Measurements from ENCODE around the gene VEPH1.

The VEPH1 gene

DNA sequence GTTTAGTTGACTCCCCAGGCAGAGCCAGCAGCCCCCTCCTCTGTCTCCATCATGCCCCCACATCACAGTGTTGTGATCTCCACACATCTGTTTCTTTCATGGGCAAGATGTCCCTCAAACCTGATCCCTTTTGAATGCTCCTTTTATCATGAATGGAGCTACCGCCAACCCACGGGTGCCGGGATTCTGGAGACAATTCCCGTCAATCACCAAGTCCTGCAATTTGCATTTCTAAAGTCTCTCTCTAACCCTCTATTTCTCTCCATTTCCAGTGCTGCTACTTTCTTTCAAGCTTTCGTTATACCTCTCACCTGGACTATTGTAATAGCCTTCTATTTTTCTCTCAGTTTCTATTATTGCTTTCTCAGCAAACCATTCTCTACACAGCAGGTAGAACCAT lies 253.6 kb downstream of the VEPH1 start:
- DNase-seq (ENCODE audit: low read depth, low spot score) = no peak
- ChIA-PET CTCF (interaction anchor here (1.1 to 1.9 kb wide), 2 partner anchors 10 to 12 kb away, joined by 3 to 6 read pairs; no protein-coding TSS in a partner anchor), POLR2A (no interaction called here)
- TF ChIP-seq, protein P1, sequence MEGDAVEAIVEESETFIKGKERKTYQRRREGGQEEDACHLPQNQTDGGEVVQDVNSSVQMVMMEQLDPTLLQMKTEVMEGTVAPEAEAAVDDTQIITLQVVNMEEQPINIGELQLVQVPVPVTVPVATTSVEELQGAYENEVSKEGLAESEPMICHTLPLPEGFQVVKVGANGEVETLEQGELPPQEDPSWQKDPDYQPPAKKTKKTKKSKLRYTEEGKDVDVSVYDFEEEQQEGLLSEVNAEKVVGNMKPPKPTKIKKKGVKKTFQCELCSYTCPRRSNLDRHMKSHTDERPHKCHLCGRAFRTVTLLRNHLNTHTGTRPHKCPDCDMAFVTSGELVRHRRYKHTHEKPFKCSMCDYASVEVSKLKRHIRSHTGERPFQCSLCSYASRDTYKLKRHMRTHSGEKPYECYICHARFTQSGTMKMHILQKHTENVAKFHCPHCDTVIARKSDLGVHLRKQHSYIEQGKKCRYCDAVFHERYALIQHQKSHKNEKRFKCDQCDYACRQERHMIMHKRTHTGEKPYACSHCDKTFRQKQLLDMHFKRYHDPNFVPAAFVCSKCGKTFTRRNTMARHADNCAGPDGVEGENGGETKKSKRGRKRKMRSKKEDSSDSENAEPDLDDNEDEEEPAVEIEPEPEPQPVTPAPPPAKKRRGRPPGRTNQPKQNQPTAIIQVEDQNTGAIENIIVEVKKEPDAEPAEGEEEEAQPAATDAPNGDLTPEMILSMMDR (IDR thresholded peaks at IDR 0.05; ENCODE audit: insufficient read depth, low read length, missing control alignments) = no peak
- H3K4me3 ChIP-seq (ENCODE audit: low read depth, low read length) = no peak overlapping the region

DNA sequence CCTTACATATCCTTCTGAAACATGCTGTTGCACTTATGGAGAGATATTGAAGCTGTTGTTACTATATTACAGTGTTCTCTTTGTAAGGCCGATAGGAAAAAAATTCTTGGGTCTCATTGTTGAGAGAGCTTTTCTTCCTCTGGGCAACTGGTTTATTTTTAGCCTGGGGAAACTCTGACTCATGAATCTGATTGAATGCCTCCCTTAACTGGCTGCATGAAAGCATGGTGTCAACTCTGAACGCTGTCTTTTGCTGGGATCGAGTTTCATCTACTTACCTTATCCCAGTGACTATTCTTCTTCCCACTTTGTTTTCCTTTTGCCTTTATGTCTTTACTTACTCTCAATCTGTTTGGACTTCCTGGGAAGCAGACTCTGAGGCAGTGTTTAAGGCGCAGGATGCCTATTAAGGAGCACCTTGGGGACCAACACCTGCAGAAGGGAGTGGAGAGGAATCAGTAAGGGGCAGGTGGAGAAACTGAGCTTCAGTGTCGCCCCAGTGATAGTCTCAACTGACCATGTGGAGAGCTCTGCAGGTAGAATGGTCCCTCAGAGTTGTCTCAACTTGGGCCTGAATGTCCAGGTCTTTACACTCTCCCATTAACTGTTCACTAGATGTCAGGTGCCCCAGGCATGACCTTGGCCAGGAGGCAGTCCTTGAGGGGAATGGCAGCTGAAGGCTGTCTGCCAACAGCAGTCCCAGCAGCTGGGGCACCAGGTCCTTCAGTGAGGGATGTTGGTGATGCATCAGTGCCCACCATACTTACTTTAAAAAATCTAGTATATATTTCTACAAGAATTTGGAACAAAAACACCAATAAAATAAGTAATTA lies 254.4 kb downstream of the VEPH1 start:
- no peak overlapping the region for H3K4me3 ChIP-seq (ENCODE audit: low read depth, low read length)
- ChIA-PET CTCF (interaction anchor here (1.4 to 1.9 kb wide), 2 partner anchors 8 to 11 kb away, joined by 3 to 6 read pairs; no protein-coding TSS in a partner anchor), POLR2A (no interaction called here)
- peak; percentile 51 for DNase-seq (ENCODE audit: low read depth, low spot score)
- TF ChIP-seq, protein P1 (IDR thresholded peaks at IDR 0.05; ENCODE audit: insufficient read depth, low read length, missing control alignments) = no peak

DNA sequence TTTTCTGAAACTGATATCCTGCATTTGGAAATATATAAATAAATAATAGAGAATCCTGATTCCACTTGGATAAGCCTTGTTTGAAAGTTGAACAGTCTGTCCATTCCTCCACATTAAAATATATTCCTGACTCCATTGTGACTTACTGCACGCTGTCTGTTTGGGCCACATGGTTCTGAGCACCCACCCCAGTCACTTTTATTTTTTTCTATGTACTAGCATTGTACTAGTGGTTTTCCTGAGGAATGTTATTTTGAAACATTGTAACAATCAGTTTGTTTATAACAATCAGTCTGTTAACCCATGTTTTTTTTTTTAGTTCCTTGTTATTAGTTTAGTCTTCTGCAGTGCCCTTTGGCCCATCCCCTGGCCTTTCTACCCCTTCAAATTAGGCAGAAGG lies 255.8 kb downstream of the VEPH1 start:
- H3K4me3 ChIP-seq (ENCODE audit: low read depth, low read length) = no peak overlapping the region
- DNase-seq (ENCODE audit: low read depth, low spot score) = no peak
- ChIA-PET CTCF (no interaction called here), POLR2A (no interaction called here)
- TF ChIP-seq, protein P1 (IDR thresholded peaks at IDR 0.05; ENCODE audit: insufficient read depth, low read length, missing control alignments) = no peak

DNA sequence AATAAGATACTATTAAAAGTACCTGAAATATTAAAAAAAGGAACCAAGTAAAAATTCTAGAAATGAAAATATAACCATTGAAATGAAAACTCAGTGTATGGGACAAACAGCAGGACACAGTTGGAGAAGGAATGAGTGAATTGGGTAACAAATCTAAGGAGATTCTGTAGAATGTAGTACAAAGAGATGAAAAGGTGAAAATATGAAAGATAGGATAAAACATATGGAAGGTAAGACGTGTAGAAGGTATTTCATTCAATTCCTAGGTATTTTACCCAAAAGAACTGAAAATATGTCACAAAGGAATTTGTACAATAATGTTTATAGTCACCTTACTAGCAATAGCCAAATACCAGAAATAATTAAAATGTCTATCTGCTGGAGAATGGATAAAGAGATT lies 260.4 kb downstream of the VEPH1 start:
- ChIA-PET CTCF (no interaction called here), POLR2A (no interaction called here)
- no peak overlapping the region for H3K4me3 ChIP-seq (ENCODE audit: low read depth, low read length)
- DNase-seq (ENCODE audit: low read depth, low spot score) = no peak
- TF ChIP-seq, protein P1 (IDR thresholded peaks at IDR 0.05; ENCODE audit: insufficient read depth, low read length, missing control alignments) = no peak

DNA sequence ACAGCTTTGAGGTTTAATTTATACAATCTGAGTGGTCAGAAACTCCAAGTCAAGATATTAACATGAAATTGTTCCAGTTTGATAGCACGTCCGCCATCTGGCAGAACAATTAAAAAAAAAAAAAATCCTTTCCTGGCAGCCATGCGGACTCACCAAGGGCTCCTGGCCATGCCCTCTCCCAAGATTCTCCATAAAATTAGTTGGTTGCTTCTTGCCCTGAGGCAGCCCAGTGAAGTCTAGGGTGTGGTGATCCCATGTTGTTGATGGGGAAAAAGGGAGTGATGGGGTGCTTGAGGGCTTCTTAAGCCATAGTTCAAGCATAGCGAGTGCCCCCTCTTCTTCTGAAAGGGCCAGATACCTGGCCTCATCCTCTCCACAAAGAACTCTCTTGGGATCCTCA lies 261.6 kb downstream of the VEPH1 start:
- ChIA-PET CTCF (interaction anchor here (0.7 to 1.4 kb wide), 4 partner anchors 11 to 290 kb away, joined by 3 to 4 read pairs (median 3); no protein-coding TSS in a partner anchor), POLR2A (no interaction called here)
- H3K4me3 ChIP-seq (ENCODE audit: low read depth, low read length) = no peak overlapping the region
- no peak for DNase-seq (ENCODE audit: low read depth, low spot score)
- TF ChIP-seq, protein P1 (IDR thresholded peaks at IDR 0.05; ENCODE audit: insufficient read depth, low read length, missing control alignments) = no peak

DNA sequence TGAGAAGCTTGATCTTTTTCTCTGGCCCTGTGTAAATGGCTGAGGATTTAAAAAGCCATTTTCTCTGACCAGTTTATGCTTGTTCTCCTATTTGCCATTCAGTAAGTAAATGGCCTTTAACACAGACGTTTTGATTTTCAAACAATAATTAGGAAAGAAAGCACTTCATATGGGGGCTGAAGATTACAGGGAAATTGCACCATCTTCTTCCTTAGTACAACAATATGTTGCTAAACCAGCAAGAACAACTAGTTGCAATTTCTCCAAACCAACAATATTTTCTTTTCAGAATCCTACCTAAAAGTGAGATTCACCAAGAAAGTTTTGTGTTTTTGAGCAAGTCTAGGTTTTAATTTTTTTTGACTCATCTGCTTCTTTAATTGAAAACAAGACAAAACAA lies 262.8 kb downstream of the VEPH1 start:
- no peak overlapping the region for H3K4me3 ChIP-seq (ENCODE audit: low read depth, low read length)
- ChIA-PET POLR2A (no interaction called here), CTCF (interaction anchor here (0.7 to 2.4 kb wide), 8 partner anchors 8 to 253 kb away, joined by 3 to 17 read pairs (median 4); no protein-coding TSS in a partner anchor)
- TF ChIP-seq, protein P1 (IDR thresholded peaks at IDR 0.05; ENCODE audit: insufficient read depth, low read length, missing control alignments) = no peak
- no peak for DNase-seq (ENCODE audit: low read depth, low spot score)

Measured in AG04449 (cell line).